Measurements from ENCODE around the gene P2RX5.

GRCh38 chr17:3698139-3698538 is 2.2 kb upstream of the P2RX5 start:
- TF ChIP-seq CTCF (conservative IDR thresholded peaks at IDR 0.05; ENCODE audit: low read depth in 2 of 2), result no peak
- no peak for TF ChIP-seq POLR2AphosphoS5 (IDR thresholded peaks at IDR 0.05; ENCODE audit: low read depth)

Data from GM23338 (cell line).